Spleen (tissue), 7 donors: ENCODE data around the gene MYLK.

Experiments
- POLR2A ChIP-seq, 3 donors: fragments of 450-650 bp; IDR thresholded peaks; one replicate each; pipeline ENCODE4 v1.5.1; 2017; ENCODE audit warnings: antibody characterized with exemption in 3 of 3, mild to moderate bottlenecking in 1 of 3
- TF ChIP-seq, protein P1 (sequence below), 11 experiments: fragments of 200-600 bp in 7 of 11; fragments of 450-650 bp in 4 of 11; sonication (generic) in 4 of 11; IDR thresholded peaks in 8 of 11; conservative IDR thresholded peaks in 3 of 11; 1 replicate in 7 of 11; 2 replicates in 4 of 11; pipeline versions ENCODE4 v1.4.0 to v1.8.0; 2016 to 2021; ENCODE audit warnings: antibody characterized with exemption in 11 of 11, inconsistent platforms in 4 of 11, mild to moderate bottlenecking in 1 of 11
- donor health status: DM: no; HTN: no; CAD: no; lungs with moderate emphysema.
- donor health status: DM: no; HTN: no; CAD: no.
- donor health status: DM: no; HTN: no; CAD: no.

DNA sequence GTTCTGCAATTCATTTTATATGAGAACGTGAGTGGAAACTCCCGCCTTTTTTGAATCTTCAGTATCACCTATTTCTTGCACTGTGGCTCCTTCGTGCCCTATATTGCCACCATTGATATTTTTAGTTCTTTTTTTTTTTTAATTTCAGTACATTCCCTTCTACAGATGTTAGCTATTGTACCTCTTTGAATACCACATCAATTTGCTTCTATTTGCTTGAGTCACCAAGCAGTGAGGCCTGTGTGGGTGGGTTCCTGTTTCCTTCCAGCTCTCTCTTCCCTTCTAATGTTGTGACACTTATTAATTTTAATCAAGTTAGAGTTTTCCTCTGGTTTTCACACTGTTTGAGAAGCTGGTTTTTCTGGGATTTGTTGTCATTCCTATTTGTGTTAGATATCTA, 308.0 kb downstream of the MYLK start:
- TF ChIP-seq, protein P1, sequence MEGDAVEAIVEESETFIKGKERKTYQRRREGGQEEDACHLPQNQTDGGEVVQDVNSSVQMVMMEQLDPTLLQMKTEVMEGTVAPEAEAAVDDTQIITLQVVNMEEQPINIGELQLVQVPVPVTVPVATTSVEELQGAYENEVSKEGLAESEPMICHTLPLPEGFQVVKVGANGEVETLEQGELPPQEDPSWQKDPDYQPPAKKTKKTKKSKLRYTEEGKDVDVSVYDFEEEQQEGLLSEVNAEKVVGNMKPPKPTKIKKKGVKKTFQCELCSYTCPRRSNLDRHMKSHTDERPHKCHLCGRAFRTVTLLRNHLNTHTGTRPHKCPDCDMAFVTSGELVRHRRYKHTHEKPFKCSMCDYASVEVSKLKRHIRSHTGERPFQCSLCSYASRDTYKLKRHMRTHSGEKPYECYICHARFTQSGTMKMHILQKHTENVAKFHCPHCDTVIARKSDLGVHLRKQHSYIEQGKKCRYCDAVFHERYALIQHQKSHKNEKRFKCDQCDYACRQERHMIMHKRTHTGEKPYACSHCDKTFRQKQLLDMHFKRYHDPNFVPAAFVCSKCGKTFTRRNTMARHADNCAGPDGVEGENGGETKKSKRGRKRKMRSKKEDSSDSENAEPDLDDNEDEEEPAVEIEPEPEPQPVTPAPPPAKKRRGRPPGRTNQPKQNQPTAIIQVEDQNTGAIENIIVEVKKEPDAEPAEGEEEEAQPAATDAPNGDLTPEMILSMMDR (IDR thresholded peaks at IDR 0.05 in 8 of 11, conservative IDR thresholded peaks at IDR 0.05 in 3 of 11), result no peak
- TF ChIP-seq POLR2A (IDR thresholded peaks at IDR 0.05), result no peak
